ENCODE measurements around the gene YAF2.
"Not testable (repeated sequence)": the region's sequence is repeated elsewhere in the genome, so short reads cannot be mapped to it uniquely, and the experiment has no call there.

YAF2 gene

DNA sequence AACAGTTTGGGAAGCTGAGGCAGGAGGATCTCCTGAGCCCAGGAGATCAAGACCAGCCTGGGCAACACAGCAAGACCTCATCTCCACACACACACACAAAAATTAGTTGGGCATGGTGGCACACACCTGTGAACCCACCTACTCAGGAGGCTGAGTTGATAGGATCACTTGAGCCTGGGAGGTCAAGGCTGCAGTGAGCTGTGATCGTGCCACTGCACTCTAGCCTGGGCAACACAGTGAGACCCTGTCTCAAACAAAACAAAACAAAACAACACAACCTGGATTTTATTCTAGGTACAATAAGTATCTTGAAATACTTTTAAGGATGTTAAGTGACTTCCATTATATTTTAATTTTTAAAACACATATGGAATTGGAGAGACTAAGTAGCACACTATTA lies 45.8 kb downstream of the YAF2 start:
- no peak for DNase-seq

DNA sequence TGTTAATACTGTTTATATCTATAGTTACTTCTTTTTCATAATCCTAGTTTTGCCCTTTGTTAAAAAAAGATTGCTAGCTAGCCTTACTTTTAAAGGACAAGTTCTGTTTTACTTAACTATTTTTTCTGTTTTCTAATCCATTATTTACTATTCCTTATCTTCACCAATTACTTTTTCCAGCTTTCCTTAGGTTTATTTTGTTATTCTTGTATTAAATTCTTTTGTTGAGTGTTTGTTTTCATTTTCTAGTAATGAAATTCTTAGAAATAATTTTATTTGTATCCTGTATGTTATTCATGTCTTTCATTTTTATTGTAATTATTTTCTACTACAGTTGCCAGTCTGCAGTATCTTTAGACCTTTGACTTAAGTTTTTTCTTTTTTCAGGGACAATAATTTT lies 47.7 kb downstream of the YAF2 start:
- DNase-seq: no peak

GRCh38 chr12:42188275-42188674 lies 49.8 kb downstream of the YAF2 start:
- not testable (repeated sequence) for DNase-seq

GRCh38 chr12:42187799-42188198 lies 50.2 kb downstream of the YAF2 start:
- no peak for DNase-seq

DNA sequence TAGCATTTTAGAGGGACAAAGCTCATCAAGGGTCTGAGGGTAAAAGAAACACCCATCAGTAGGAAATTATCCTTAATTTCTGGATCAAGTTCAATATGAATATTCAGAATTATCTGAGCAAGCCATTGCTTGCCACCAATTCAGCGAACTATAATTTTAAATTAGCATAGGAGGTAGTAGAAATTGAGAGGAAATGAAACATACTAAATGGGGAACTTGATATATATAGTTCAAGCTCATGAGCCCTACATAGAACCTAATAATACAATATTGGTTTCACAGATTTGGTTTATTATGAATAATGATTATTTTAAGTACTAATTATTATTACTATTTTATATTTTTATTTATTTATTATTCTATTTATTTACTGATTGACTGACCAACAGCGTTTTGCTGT lies 51.3 kb downstream of the YAF2 start:
- DNase-seq: no peak

- no peak for DNase-seq
Observed at GRCh38 chr12:42182394-42182793, 55.7 kb downstream of the YAF2 start.

- DNase-seq: no peak
Observed at GRCh38 chr12:42180990-42181596, 57.0 kb downstream of the YAF2 start.

GRCh38 chr12:42178101-42178500 lies 59.9 kb downstream of the YAF2 start:
- DNase-seq: no peak

GRCh38 chr12:42174978-42175377 lies 63.1 kb downstream of the YAF2 start:
- no peak for DNase-seq

DNA sequence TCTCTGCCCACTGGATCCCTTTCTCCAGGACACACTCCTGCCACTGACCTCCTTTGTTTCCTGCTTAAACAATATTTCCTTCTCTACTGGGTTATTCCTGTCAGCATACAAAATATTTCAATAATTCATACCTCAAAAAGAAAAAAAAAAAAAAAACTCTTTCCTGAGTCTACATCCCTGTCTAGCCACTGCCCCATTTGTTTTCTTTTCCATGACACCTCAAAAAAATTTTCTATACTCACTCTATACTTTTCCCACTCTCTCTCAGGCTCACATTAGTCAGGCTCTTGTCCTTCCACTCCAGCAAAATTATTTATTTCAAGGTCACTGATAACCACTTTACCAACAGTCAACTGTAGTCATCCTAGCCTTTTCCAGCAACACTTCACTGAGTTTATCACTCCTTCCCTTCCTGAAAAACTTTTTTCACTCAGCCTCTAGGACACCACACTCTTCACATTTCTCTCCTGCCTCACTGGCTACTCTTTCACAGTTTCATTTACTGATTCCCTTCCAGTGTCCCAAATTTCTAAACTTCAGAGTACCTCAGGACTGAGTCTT lies 64.0 kb downstream of the YAF2 start:
- DNase-seq: no peak

- no peak for DNase-seq
Observed at GRCh38 chr12:42172441-42173210, 65.4 kb downstream of the YAF2 start.

- DNase-seq: no peak
Observed at GRCh38 chr12:42167711-42168110, 70.3 kb downstream of the YAF2 start.

- no peak for DNase-seq
Observed at GRCh38 chr12:42166501-42166900, 71.5 kb downstream of the YAF2 start.

GRCh38 chr12:42163913-42164312 lies 74.1 kb downstream of the YAF2 start:
- no peak for DNase-seq

GRCh38 chr12:42162965-42163364 lies 75.1 kb downstream of the YAF2 start:
- DNase-seq: no peak

DNA sequence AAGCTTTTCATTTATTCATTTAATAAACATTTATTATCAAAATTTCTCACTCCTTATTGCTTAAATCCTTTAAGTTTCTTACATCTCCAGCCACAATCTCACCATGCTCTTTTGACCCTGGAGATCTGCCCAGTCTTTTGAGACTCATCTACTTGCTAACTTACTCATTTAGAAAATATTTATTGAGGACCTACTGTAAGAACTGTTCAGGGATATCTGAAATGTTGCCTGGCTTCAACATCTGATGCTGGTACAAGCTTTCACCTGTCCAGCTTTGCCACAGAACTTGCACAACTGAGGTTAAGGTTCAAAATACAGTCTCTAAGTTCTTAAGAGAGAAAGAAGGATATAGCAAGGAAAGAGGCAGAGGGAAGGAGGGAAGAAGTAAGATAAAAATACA lies 75.9 kb downstream of the YAF2 start:
- no peak for DNase-seq

DNA sequence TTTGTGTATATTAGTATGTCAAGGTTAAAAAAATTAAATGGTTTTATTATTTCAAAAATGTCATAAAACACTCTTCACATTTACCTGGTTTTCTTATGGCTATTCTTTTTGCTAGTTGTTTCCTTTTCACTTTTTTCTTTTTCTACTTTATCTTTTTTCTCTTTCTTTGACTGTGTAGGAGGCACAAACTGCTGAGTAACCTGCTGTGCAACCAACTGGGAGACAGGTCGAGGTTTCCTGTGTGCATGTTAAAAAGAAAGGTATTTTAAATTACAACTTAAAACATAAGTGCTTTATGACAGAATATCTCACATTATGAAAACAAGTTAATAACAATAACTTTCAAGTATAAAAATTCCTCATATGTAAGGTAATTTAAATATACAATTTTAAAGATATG lies 76.5 kb downstream of the YAF2 start:
- no peak for DNase-seq

GRCh38 chr12:42156232-42156631 lies 81.8 kb downstream of the YAF2 start:
- no peak for DNase-seq

DNA sequence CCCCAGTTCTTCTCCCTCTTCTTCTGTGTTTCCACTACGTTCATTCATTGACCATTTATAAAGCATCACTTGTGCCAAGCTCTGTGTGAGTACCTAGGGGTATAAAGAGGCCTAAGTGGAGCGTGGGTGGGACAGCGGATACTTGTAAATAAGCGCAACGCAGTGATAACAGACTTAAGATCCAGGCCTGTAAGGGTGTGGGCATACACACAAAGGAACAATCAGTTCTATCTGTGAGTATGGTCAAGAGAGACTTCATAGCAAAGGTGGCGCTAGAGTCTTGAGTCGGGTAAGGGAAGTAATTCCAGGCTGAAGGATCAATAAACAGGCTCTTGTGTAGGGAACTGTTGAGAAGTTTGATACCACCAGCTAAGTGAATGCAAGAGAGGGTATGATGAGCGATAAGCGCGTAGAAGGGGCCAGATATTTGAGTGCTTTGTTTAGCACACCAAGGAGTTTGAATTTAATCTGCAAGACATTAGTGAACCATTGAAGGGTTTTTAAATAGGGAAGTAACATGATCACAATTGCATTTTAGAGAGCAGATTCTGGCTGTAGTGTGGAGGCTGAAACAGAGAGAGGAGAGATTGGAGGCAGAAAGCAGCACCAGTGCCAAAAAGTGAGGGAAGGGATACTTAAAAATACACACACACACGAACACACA lies 92.4 kb downstream of the YAF2 start:
- peak; percentile 12 for DNase-seq

DNA sequence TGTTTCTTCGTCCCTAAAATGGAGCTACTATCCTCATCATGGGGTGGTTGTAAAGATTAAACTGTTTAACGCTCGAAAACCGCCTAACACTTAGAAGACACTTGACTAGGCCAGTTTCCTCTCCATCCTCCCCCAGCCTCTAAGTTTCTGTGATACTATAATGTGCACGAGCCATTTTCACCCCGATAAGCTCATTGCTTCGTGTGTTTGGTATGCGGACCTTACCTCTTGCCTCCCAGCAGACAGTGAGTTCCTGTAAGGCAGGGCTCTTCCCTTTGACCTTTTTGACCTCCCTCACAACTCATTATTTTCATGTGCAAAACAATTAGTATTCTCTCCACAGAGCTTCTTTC lies 92.9 kb downstream of the YAF2 start:
- DNase-seq: no peak

GRCh38 chr12:42144408-42145196 lies 93.4 kb downstream of the YAF2 start, which contains the start of gene GXYLT1:
TSS of gene GXYLT1 (minus strand) at chr12:42144874. CDS start at chr12:42144646, 228 bp downstream.
- DNase-seq: peak; percentile 89

GRCh38 chr12:42144158-42144407 lies 94.0 kb downstream of the YAF2 start:
- no peak for DNase-seq

- DNase-seq: no peak
Observed at GRCh38 chr12:42143452-42144157, 94.4 kb downstream of the YAF2 start.

Measured in DMS153 (cell line).